Brain pericyte (primary cell): ENCODE measurements around the gene PRICKLE2.

Experiments used
- DNase-seq: peaks from one replicate; pipeline ENCODE4 v3.0.0-alpha.2; 2012; ENCODE audit warnings: low read depth, low spot score

Gene PRICKLE2

DNA sequence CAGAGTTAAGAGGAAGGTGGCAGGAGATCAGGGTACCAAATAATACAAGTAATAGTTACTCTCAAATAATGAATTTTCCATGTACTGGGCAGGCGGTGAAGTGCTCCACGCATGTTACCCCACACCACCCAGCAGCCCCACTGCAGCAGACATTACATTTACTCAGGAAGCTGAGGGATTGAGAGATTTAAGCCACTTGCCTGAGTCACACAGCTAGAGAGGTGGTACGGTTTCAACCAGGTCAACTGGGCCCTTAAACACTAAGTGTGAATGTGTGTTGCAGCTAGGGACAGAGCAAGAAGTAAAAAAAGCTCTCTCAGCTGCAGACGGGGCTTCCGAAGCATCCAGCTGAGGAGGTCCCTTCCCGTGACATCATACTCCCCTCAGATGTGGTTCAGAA, 91.3 kb downstream of the PRICKLE2 start:
- DNase-seq, result no peak

- DNase-seq, result no peak
These were observed 92.0 kb downstream of the PRICKLE2 start for GRCh38 chr3:64133272-64133671.

- DNase-seq, result no peak
These were observed 93.4 kb downstream of the PRICKLE2 start for GRCh38 chr3:64131725-64132469.

DNA sequence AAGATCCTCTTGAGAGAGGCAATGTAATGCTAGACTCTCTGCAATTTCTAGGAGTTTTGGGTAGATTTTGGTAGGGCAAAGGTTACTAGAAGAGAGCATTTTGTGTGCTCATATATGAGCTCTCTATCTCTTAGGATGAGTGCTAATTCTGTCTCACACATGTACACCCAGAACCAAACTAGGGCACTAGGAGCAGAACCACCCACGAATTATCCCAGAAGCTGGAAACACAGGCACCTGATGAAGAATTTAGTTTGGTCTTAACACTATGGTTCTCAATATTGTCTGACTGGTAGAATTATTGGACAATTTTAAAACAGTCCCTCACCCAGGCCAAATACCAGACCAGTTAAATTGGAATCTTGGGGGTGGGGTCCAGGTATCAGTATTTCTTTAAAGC, 94.8 kb downstream of the PRICKLE2 start:
- DNase-seq, result no peak

DNA sequence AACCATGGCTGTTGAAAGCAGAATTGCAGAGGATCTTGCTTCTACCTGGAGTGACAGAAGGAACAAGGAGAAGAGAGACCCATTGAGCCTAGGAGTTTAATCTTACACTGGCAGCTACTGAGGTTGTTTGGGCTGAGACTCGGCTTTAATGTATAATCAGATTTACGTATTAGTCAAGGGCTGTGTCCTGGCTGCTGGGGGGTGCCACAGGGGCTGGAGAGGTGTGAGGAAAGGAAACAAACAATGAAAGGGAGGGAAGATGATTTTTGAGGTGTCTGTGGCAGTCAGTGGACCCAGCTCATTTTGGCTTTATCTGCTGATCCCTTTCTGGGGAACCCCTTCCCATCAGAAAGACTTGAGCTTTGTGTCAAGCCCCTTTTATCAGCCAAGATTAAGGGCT, 95.7 kb downstream of the PRICKLE2 start:
- DNase-seq, result no peak

- DNase-seq, result no peak
These were observed 96.2 kb downstream of the PRICKLE2 start for GRCh38 chr3:64129106-64129505.

- no peak for DNase-seq
These were observed 99.7 kb downstream of the PRICKLE2 start for GRCh38 chr3:64125561-64125960.

- no peak for DNase-seq
These were observed 101.3 kb downstream of the PRICKLE2 start for GRCh38 chr3:64123931-64124330.

- DNase-seq, result no peak
These were observed 102.8 kb downstream of the PRICKLE2 start for GRCh38 chr3:64122476-64122875.

- DNase-seq, result no peak
These were observed 103.4 kb downstream of the PRICKLE2 start for GRCh38 chr3:64121750-64122311.

DNA sequence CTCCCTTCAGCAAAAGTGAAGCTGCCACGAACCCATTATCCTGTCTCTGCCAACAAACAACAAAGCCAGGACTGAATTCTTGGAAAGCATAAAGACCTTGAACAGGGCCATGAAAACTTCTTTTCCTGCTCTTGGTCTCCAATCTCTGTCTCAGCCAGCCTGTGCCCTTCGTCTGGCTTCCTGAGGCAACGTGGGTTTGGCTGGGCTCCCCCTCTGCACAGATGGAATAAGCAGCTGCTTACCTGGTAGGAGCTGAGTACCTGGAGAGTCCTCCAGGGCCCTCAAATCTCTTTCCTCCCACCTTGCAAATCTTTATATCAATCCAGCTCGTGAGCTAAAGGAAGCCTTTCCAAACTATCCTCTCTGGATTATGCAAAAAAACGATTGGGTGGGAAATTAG, 104.4 kb downstream of the PRICKLE2 start:
- no peak for DNase-seq

DNA sequence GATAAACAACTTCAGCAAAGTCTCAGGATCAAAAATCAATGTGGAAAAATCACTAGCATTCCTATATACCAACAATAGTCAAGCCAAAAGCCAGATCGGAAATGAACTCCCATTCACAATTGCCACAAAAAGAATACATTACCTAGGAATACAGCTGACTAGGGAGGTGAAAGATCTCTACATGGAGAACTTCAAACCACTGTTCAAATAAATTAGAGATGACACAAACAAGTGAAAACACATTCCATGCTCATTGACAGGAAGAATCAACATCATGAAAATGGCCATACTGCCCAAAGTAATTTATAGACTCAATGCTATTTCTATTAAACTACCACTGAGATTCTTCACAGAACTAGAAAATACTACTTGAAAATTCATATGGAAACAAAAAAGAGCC, 107.8 kb downstream of the PRICKLE2 start:
- DNase-seq, result no peak

DNA sequence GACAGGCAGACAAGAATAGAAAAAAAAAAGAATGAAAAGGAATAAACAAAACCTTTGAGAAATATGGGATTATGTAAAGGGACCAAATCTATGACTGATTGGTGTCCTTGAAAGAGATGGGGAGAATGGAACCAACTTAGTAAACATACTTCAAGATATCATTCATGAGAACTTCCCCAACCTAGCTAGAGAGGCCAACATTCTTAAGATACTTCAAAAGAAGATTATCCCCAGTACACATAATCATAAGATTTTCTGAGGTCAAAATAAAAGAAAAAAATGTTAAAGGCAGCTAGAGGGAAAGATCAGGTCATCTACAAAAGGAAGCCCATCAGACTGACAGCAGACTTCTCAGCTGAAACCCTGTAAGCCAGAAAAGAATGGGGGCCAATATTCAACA, 110.6 kb downstream of the PRICKLE2 start:
- no peak for DNase-seq

DNA sequence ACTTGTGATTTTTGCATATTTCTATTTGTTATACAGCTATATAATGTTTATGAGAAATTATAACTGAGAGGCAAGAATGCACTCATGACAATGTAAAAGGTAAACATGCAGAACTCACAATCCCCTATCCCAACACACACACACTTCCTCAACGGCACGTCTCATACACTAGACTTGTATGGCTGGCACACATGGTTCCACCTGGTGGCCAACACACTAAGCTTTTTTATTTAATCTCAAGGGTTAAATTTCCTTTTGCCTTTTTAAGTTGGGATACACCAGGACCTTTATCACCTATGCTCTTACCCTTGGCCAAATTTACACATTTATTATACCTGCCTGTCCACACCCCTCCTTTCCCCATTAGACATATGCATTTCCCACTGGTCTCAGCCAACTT, 113.4 kb downstream of the PRICKLE2 start:
- no peak for DNase-seq

DNA sequence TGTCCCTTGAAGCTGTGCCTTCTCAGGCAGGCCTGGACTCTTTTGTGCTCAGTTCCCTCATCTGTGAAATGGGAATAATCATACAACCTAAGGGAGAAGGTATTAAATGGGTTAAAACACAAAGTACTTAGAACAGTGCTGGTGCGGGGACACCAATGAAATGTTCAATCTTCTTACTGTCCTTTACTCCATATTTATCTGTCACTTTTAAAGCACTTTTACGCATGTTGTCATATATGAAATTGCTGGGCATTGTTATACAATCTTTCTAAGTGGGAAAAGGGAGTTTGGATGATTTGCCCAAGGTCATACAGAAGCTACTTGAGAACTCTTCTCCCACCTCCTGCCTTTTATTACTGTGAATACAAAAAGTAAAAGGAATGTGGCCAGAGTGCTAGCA, 114.2 kb downstream of the PRICKLE2 start:
- DNase-seq, result no peak

- no peak for DNase-seq
These were observed 115.2 kb downstream of the PRICKLE2 start for GRCh38 chr3:64110071-64110470.

DNA sequence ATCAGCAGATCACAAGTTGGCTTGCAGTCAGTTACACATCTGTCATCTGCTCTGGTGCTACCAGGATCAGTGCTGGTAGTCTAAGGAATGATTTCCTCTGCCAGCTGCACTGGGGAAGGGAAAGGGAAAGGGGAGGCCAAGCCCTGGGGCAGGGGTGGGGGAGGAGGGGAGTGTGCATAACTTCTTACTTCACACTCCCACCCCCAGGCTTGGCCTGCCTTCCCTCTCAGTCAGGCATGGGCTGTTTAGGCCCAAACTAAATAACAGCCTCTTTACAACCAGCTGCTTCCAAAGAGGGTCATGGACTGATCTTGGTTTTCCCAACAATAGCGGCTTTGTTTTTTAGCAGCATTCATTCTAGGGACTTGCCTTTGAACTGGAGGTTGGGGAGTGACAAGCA, 115.8 kb downstream of the PRICKLE2 start:
- DNase-seq, result no peak

GRCh38 chr3:64108784-64109317, 116.4 kb downstream of the PRICKLE2 start:
- no peak for DNase-seq

DNA sequence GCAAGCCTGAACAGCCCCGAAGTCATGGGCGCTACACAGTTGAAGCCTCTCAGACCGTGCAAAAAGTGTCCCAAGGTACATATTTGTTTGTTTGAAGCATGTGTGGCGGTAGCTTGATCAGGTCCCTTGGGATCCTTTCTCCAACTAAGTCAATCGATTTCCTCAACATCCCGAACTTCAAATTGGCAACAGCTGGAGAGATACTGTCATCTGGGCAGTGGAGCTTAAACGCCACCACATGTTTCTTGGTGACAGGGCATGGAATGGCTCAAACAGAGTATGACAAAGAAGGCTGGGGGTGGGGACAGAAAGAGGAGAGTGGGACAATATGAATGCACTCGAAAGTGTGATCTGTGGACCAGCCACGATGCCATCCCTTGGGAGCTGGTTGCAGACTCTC, 117.0 kb downstream of the PRICKLE2 start:
- no peak for DNase-seq

DNA sequence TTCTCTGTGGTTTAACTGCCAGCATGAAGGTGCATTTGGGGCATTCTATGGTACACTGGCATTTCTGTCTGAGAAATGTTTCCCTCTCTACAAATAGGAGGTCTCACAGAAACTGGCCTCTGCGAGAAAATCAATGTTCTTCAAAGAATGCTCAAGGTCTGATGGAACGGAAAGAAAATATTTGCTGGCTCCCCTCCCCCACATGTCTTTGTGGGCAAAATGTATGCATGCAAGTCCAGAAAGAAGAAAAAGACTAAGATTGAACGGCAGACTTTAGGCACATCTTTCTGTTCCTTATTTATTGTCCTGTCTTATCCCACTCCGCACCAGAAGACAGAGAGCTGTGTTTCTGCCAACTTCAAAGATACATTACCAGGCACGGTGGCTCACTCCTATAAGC, 118.1 kb downstream of the PRICKLE2 start:
- no peak for DNase-seq

DNA sequence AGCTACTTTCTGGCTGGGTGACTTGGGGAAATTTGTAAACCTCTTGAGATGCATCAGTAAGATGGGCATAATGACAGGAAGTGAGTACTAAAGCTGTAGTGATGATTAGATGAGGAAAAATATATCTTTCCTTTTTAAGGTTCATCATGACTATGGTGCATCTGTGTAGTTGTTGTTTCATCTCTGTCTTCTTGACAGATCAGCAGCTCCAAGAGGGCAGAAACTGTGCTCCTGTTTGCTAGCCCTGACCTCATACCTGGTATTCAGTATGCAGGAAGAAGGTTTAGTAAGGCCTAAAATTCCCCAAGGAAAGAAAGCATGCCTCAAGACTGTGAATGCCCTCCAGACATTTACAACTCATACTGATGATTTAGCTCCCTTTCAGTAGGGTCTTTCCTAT, 119.5 kb downstream of the PRICKLE2 start:
- DNase-seq, result no peak

GRCh38 chr3:64104691-64105111, 120.6 kb downstream of the PRICKLE2 start:
- no peak for DNase-seq

DNA sequence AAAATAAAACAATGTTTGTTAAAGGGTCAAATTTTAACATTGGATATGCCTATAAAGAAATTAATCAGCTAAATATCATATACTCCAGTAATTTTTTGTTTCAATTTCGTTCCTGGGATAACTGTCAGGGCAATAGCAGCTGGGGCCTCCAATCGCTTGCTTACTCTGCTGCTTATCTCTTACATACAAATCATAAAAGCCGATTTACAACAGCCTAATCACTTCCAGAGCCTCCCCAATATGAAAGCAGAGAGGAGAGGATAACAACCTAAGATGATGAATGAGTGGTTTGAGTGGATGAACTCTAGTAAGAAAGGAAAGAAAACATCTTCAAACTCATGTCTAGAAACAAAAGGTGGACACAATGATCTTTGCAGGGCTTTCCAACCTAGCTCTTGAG, 121.3 kb downstream of the PRICKLE2 start:
- no peak for DNase-seq
